Endodermal cell (in vitro differentiated cells): ENCODE data around the gene TTC29. TPM values are rescaled to one million over a fixed set of nuclear protein-coding genes. Genes with fewer than 3 reads are reported as not detected.
A peak's percentile ranks its signal among the peaks of the same experiment; 100 is the strongest.

Source experiments
- DNase-seq: peaks from one replicate; pipeline ENCODE4 v3.0.0-alpha.2; 2017
- H3K27ac ChIP-seq: 2 replicates; pipeline ENCODE4 v1.5.1; 2013; ENCODE audit warnings: mild to moderate bottlenecking, low read depth, low read length, moderate library complexity
- H3K27me3 ChIP-seq: 2 replicates; pipeline ENCODE4 v1.6.1; 2013; ENCODE audit warnings: mild to moderate bottlenecking, low read length, moderate library complexity; ENCODE audit not compliant: insufficient read depth, control insufficient read depth, poor library complexity, severe bottlenecking
- H3K36me3 ChIP-seq: 2 replicates; pipeline ENCODE4 v1.7.0; 2013; ENCODE audit warnings: mild to moderate bottlenecking, low read length, moderate library complexity; ENCODE audit not compliant: control insufficient read depth, insufficient read depth
- H3K4me1 ChIP-seq: one replicate; pipeline ENCODE4 v1.7.0; 2013; ENCODE audit warnings: low read length; ENCODE audit not compliant: control insufficient read depth, insufficient read depth
- H3K4me3 ChIP-seq: 2 replicates; pipeline ENCODE4 v1.5.1; 2013; ENCODE audit warnings: mild to moderate bottlenecking, low read length, moderate library complexity
- H3K9ac ChIP-seq: 2 replicates; pipeline ENCODE4 v1.6.1; 2013; ENCODE audit warnings: mild to moderate bottlenecking, low read length, moderate library complexity; ENCODE audit not compliant: poor library complexity, severe bottlenecking; ENCODE audit errors: extremely low read depth
- H3K9me3 ChIP-seq: 2 replicates; pipeline ENCODE4 v1.6.1; 2013; ENCODE audit warnings: mild to moderate bottlenecking, low read length, moderate library complexity; ENCODE audit not compliant: control insufficient read depth
- H3K27ac Mint-ChIP-seq: 2 replicates; pipeline ENCODE4 v1.8.0; 2020; ENCODE audit warnings: mixed read lengths
- H3K27me3 Mint-ChIP-seq: 2 replicates; pipeline ENCODE4 v1.8.0; 2021; ENCODE audit warnings: mild to moderate bottlenecking, mixed read lengths; ENCODE audit not compliant: insufficient read depth
- H3K36me3 Mint-ChIP-seq: 2 replicates; pipeline ENCODE4 v1.8.0; 2020; ENCODE audit warnings: low read depth, mixed read lengths
- H3K4me1 Mint-ChIP-seq: 2 replicates; pipeline ENCODE4 v1.8.0; 2020; ENCODE audit warnings: mixed read lengths
- H3K4me3 Mint-ChIP-seq: 2 replicates; pipeline ENCODE4 v1.8.0; 2020; ENCODE audit warnings: mild to moderate bottlenecking, moderate library complexity, mixed read lengths
- H3K9me3 Mint-ChIP-seq: 2 replicates; pipeline ENCODE4 v1.8.0; 2020; ENCODE audit warnings: mild to moderate bottlenecking, mixed read lengths
- whole genome bisulfite sequencing, 2 experiments: methylation state at CpG; one replicate each; pipeline versions ENCODE4 v1.1.5 to v1.1.7; 2013; ENCODE audit warnings: missing lambda C conversion rate in 2 of 2, mixed read lengths in 1 of 2; ENCODE audit not compliant: insufficient coverage in 1 of 2, insufficient read length in 1 of 2; 5-methylcytosine and 5-hydroxymethylcytosine counted together
- total RNA-seq, 2 donors: library from RNA; stranded (reverse); fragmentation: NEBNext Ultra II Directional in 1 of 2; extraction: Animal tissue kit (Norgen Biotek cat#: 25700) in 1 of 2; gene quantifications; 2 replicates in 1 of 2; 3 replicates in 1 of 2; pipeline ENCODE4 v1.2.1, GENCODE V29; 2021
- TF ChIP-seq, protein P1 (sequence below): fragments of 200-600 bp; sonication (generic); conservative IDR thresholded peaks from 2 replicates; pipeline ENCODE4 v1.5.0; 2021; ENCODE audit warnings: antibody characterized with exemption, mild to moderate bottlenecking

Gene TTC29
- total RNA-seq, 2 donors from 2014 or later: 2.7 to 6.5 TPM

DNA sequence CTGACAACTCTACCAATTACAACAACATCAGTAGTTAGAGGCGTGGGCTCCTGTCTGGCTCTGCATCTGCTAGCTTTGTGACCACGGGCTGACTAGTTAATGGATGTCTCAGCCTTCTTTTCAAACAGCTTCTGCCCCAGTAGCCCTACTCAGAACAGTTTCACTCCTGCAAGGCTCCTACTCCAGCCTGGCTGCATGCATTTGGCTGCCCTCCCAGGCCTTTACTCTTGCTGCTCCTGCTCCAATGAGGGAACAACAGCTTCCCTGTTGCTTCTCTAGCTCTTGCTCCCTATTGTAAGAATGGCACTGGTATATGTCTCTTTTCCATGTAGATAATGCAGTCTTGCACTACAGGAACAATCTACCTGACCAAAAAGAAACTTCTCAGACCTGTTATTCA, 93.3 kb downstream of the TTC29 start:
- 82 to 88% methylated on average over 2 of the region's 2 CpGs for WGBS, 2 experiments

DNA sequence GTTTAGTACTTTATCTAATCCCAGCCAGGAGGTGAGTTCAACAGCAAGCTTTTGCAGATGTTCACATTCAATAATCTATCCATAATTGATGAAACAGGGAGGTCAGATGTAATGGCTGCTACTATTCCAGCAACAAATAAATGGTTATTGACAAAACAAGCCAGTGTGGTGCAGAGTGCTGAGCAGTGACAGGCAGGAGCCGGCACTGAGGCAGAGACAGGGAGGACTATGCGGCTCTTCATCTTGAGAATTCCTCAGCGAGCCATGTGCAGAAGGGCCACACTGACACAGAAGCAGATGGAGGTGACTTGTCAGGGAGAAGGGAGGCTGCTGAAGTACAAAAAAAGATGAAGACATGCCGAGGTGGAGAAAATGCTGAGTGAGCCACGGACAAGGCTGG, 98.3 kb downstream of the TTC29 start:
- Mint-ChIP-seq H3K27me3 (no peaks in the 10 kb centered on the region), H3K27ac (no peak overlapping the region), H3K4me1 (no peaks in the 10 kb centered on the region), H3K9me3 (no peaks in the 10 kb centered on the region), H3K36me3 (no peaks in the 10 kb centered on the region), H3K4me3 (no peak overlapping the region)
- H3K4me1 ChIP-seq: no peaks in the 10 kb centered on the region
- no peaks in the 10 kb centered on the region for H3K36me3 ChIP-seq
- TF ChIP-seq, protein P1, sequence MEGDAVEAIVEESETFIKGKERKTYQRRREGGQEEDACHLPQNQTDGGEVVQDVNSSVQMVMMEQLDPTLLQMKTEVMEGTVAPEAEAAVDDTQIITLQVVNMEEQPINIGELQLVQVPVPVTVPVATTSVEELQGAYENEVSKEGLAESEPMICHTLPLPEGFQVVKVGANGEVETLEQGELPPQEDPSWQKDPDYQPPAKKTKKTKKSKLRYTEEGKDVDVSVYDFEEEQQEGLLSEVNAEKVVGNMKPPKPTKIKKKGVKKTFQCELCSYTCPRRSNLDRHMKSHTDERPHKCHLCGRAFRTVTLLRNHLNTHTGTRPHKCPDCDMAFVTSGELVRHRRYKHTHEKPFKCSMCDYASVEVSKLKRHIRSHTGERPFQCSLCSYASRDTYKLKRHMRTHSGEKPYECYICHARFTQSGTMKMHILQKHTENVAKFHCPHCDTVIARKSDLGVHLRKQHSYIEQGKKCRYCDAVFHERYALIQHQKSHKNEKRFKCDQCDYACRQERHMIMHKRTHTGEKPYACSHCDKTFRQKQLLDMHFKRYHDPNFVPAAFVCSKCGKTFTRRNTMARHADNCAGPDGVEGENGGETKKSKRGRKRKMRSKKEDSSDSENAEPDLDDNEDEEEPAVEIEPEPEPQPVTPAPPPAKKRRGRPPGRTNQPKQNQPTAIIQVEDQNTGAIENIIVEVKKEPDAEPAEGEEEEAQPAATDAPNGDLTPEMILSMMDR: no peak
- no peak overlapping the region for H3K9ac ChIP-seq
- no peak for DNase-seq
- 91 to 92% methylated on average over 4 to 5 of the region's 5 CpGs for WGBS, 2 experiments
- H3K27me3 ChIP-seq: no peaks in the 10 kb centered on the region
- H3K27ac ChIP-seq: no peak overlapping the region
- H3K9me3 ChIP-seq: no peaks in the 10 kb centered on the region
- H3K4me3 ChIP-seq: no peak overlapping the region

More for the DNA sequence above, 93.3 kb downstream of the TTC29 start:
- Histone ChIP-seq H3K27ac (no peak overlapping the region), H3K36me3 (no peaks in the 10 kb centered on the region), H3K27me3 (no peaks in the 10 kb centered on the region), H3K4me3 (no peak overlapping the region), H3K9ac (no peak overlapping the region), H3K4me1 (no peaks in the 10 kb centered on the region), H3K9me3 (no peaks in the 10 kb centered on the region)
- DNase-seq: peak; percentile 47
- TF ChIP-seq, protein P1: no peak
- H3K27ac Mint-ChIP-seq: no peak overlapping the region
- no peak overlapping the region for H3K4me3 Mint-ChIP-seq
- H3K27me3 Mint-ChIP-seq: no peaks in the 10 kb centered on the region
- no peaks in the 10 kb centered on the region for H3K4me1 Mint-ChIP-seq
- no peaks in the 10 kb centered on the region for H3K36me3 Mint-ChIP-seq
- H3K9me3 Mint-ChIP-seq: no peaks in the 10 kb centered on the region

DNA sequence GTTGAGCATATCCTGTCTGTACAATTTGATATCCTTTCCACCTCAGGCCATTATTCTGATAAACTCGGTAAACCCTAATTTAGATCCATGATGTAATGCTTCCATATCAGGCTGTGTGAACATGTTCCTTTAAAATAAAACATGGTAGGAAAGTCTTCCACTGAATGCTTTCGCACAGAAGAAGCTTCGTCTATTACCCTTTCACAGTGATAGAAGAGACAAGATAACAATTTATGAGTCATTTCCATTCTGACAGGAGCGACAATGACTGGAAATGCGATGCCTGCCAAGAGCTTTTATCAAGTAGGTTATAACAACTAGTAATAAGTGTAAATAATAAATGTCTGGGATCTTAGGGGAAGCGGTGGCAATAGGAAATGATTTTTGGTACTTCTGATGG, 98.8 kb downstream of the TTC29 start:
- H3K27me3 Mint-ChIP-seq: no peaks in the 10 kb centered on the region
- H3K27me3 ChIP-seq: no peaks in the 10 kb centered on the region
- no peak overlapping the region for H3K9ac ChIP-seq
- H3K4me3 ChIP-seq: no peak overlapping the region
- no peak overlapping the region for H3K27ac Mint-ChIP-seq
- H3K9me3 ChIP-seq: no peaks in the 10 kb centered on the region
- H3K36me3 Mint-ChIP-seq: no peaks in the 10 kb centered on the region
- 90 to 96% methylated on average over 5 to 6 of the region's 6 CpGs for WGBS, 2 experiments
- TF ChIP-seq, protein P1: no peak
- no peaks in the 10 kb centered on the region for H3K4me1 ChIP-seq
- no peaks in the 10 kb centered on the region for H3K4me1 Mint-ChIP-seq
- no peaks in the 10 kb centered on the region for H3K9me3 Mint-ChIP-seq
- H3K4me3 Mint-ChIP-seq: no peak overlapping the region
- no peaks in the 10 kb centered on the region for H3K36me3 ChIP-seq
- no peak for DNase-seq
- no peak overlapping the region for H3K27ac ChIP-seq
